Jurkat, Clone E6-1 (cell line): ENCODE measurements around the gene FOSB.

ENCODE experiments used
- DNase-seq: peaks from one replicate; pipeline ENCODE4 v3.0.0-alpha.2; 2011; ENCODE audit warnings: low read depth, low spot score
- H3K4me3 ChIP-seq: 2 replicates; pipeline ENCODE4 v1.5.1; 2011; ENCODE audit warnings: mild to moderate bottlenecking, low read length, control low read depth, moderate library complexity

The FOSB gene

GRCh38 chr19:45514376-45515051 is 46.7 kb downstream of the FOSB start:
- DNase-seq: no peak

GRCh38 chr19:45515081-45515624 is 47.4 kb downstream of the FOSB start:
- no peak for DNase-seq
- no peak overlapping the region for H3K4me3 ChIP-seq

More at GRCh38 chr19:45514376-45515051, 46.7 kb downstream of the FOSB start:
- no peak overlapping the region for H3K4me3 ChIP-seq

DNA sequence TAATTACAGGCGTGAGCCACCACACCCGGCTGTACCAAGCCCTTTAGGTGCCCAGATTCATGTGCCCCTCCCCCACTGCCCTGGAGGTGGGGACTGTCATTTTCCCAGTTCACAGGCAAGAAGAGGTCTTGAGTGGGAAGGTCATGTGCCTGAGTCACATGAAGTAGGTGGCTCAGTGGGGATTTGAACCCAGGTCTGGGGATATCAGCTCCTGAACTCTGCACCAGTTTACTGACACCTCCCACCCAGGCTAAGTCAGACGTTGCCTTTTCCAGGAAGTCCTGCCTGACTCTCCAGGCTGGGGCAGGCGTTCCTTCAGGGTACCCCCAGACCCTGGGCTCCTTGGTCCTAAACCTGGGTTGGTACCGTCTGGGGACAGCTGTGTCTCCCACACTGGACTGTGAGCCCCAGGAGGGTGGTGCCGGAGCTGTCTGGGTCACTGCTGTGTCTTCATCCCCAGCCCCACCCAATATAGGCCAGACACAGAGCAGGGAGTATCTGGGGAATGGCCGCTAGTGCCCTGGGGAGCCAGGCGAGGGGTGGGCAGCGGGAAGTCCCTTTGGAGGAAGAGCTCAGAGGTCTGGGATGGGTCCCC is 48.1 kb downstream of the FOSB start:
- H3K4me3 ChIP-seq: no peak overlapping the region
- DNase-seq: no peak

DNA sequence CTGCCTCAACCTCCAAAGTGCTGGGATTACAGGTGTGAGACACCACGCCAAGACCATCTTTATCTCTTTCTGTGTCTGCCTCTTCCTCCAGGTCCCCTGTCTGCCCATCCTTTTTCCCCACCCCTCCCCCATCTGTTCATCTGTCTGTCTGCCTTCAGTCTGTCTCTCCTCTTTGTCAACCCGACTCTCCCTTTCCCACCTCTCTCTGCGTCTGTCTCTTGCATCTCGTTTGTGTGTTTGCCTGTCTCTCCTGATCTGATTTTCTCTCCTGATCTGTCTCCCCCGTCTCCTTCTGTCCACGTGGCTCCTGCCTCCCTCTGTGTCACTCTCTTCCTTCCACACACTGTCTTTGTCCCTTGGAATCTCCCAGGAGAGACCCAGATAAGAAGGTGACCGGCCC is 49.4 kb downstream of the FOSB start:
- DNase-seq: no peak
- H3K4me3 ChIP-seq: no peak overlapping the region

GRCh38 chr19:45517641-45518468 is 50.1 kb downstream of the FOSB start:
- no peak for DNase-seq
- H3K4me3 ChIP-seq: no peak overlapping the region

GRCh38 chr19:45518469-45518826 is 50.7 kb downstream of the FOSB start:
- DNase-seq: no peak
- no peak overlapping the region for H3K4me3 ChIP-seq

DNA sequence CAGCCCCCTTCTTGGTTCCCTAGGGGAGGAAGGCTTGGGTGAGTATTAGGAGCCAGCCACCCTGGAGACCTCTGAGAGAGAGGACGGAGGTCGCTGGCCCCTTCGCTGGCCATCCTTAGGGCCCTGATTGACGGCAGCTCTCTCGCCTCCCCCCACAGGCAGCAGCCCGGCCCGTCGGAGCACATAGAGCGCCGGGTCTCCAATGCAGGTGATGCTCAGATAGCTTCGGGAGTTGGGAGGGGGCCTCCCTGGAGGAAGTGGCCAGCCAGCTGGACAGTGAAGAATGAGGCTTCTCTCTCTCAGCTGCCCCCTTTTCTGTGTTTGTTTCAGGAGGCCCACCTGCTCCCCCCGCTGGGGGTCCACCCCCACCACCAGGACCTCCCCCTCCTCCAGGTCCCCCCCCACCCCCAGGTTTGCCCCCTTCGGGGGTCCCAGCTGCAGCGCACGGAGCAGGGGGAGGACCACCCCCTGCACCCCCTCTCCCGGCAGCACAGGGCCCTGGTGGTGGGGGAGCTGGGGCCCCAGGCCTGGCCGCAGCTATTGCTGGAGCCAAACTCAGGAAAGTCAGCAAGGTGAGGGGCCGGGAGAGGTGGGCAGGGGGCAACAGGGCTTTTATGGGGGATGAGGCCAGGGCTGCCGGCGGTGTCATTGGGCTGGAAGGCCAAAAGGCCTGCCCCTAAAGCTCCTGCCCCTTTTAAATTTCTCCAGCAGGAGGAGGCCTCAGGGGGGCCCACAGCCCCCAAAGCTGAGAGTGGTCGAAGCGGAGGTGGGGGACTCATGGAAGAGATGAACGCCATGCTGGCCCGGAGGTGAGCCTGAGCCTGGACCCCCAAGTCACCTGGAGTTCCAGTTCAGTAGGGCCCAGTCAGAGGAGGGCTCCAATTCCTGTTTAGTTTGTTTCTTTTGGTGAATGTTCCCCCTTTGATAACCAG is 54.5 kb downstream of the FOSB start:
- no peak for DNase-seq
- H3K4me3 ChIP-seq: no peak overlapping the region

- DNase-seq: peak; percentile 63
- H3K4me3 ChIP-seq: no peak overlapping the region
These were observed 56.0 kb downstream of the FOSB start for GRCh38 chr19:45523642-45524256.

- no peak for DNase-seq
- H3K4me3 ChIP-seq: no peak overlapping the region
These were observed 56.9 kb downstream of the FOSB start for GRCh38 chr19:45524575-45525129.
